ENCODE results near the gene PAIP2. TPM values are rescaled to one million over a fixed set of nuclear protein-coding genes. Genes with fewer than 3 reads are reported as not detected.

The PAIP2 gene
- total RNA-seq, 2 experiments from 2014 or later = 110 to 113 TPM

DNA sequence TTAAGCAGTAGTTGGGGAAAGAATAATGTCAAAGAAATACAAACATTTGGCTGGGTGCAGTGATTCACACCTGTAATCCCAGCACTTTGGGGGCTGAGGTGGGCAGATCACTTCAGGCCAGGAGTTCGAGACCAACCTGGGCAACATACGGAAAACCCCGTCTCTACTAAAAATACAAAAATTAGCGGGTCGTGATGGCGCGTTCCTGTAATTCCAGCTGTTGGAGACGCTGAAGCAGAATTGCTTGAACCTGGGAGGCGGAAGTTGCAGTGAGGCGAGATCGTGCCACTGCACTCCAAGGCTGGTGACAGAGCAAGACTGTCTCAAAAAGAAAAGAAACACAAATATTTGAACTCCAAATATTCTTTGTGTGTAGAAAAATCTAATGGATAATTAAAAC, 43.4 kb upstream of the PAIP2 start:
- intact Hi-C loops (cut with micrococcal nuclease) = loop anchor here (5.0 kb wide), 1 partner anchor 94 kb away; no protein-coding TSS in a partner anchor
- H3K4me1 Mint-ChIP-seq (ENCODE audit: low read depth) = peaks cover 69% of the 10 kb centered on the region

DNA sequence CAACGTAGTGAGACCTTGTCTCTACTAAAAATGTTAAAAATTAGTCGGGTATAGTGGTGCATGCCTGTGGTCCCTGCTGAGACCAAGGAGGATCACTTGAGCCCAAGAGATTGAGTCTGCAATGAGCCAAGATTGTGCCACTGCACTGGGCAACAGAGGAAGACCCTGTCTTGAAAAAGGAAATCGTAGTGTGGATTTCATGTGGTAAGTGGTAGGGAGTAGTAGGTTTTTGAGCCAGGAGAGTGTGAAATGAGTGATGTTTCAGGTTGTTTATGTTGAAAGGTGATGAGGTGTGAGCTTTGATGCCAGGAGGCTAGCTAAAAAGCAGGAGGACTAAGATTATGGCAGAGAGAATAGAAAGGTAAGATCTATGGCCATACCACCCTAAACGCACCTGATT, 42.2 kb upstream of the PAIP2 start:
- TF ChIP-seq, protein P1, sequence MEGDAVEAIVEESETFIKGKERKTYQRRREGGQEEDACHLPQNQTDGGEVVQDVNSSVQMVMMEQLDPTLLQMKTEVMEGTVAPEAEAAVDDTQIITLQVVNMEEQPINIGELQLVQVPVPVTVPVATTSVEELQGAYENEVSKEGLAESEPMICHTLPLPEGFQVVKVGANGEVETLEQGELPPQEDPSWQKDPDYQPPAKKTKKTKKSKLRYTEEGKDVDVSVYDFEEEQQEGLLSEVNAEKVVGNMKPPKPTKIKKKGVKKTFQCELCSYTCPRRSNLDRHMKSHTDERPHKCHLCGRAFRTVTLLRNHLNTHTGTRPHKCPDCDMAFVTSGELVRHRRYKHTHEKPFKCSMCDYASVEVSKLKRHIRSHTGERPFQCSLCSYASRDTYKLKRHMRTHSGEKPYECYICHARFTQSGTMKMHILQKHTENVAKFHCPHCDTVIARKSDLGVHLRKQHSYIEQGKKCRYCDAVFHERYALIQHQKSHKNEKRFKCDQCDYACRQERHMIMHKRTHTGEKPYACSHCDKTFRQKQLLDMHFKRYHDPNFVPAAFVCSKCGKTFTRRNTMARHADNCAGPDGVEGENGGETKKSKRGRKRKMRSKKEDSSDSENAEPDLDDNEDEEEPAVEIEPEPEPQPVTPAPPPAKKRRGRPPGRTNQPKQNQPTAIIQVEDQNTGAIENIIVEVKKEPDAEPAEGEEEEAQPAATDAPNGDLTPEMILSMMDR (IDR thresholded peaks at IDR 0.05) = no peak
- CTCF ChIA-PET = interaction anchor here (1.1 to 2.2 kb wide), 3 partner anchors 11 to 105 kb away, joined by 3 to 7 read pairs (median 3); partner anchors contain the start of genes PAIP2 and SPATA24
- intact Hi-C loops (cut with micrococcal nuclease) = loop anchor here (5.0 kb wide), 1 partner anchor 93 kb away; no protein-coding TSS in a partner anchor
- ATAC-seq (peak; percentile 46), DNase-seq (no peak)
- Mint-ChIP-seq H3K27me3 (no peaks in the 10 kb centered on the region), H3K4me1 (ENCODE audit: low read depth) (peaks cover 80% of the 10 kb centered on the region), H3K4me3 (peak overlapping the region; percentile 5), H3K9me3 (no peaks in the 10 kb centered on the region), H3K36me3 (ENCODE audit: low read depth) (peaks cover 46% of the 10 kb centered on the region), H3K27ac (peak overlapping the region; percentile 60)
- POLR2A ChIA-PET = interaction anchor here (0.6 to 30.1 kb wide), 7 partner anchors 9 to 42 kb away, joined by 3 to 384 read pairs (median 5); partner anchors contain the start of gene PAIP2

More for the DNA sequence above, 43.4 kb upstream of the PAIP2 start:
- TF ChIP-seq, protein P1 (IDR thresholded peaks at IDR 0.05) = no peak
- H3K36me3 Mint-ChIP-seq (ENCODE audit: low read depth) = peaks cover 49% of the 10 kb centered on the region
- DNase-seq (no peak), ATAC-seq (no peak)
- H3K9me3 Mint-ChIP-seq = no peaks in the 10 kb centered on the region
- H3K27me3 Mint-ChIP-seq = no peaks in the 10 kb centered on the region
- H3K27ac Mint-ChIP-seq = peak overlapping the region; percentile 62
- ChIA-PET CTCF (no interaction called here), POLR2A (interaction anchor here (1.3 to 30.1 kb wide), 4 partner anchors 7 to 19 kb away, joined by 4 to 384 read pairs (median 52); no protein-coding TSS in a partner anchor)
- peak overlapping the region; percentile 1 for H3K4me3 Mint-ChIP-seq

DNA sequence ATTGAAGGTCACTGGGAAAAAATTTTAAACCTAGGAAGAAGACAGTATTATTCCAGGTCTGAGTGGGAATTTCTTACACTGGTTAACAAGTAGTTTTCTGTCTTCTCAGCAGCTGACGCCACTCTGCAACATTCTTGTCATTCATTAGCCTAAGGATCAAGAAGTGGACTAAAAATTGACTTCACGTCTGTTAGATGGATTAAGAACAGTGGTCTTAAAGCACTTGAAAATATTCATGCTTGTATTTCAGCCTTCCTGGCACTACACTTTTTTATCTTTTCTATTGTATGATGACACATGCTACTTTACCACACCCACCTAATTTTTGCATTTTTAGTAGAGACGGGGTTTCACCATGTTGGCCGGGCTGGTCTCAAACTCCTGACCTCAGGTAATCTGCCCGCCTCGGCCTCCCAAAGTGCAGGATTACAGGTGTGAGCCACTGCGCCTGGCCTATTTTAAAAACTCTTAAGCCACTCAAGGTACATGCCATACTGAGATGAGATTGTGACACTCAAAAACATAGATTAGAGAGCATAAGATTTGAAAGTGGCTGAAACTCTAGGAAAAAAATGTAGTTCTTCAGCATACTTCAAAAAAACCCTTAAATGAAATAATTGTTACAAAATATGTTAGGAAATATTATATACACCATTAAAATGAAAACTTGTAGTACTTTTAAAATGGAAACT, 39.7 kb upstream of the PAIP2 start:
- H3K9me3 Mint-ChIP-seq = no peaks in the 10 kb centered on the region
- ATAC-seq = peak; percentile 32
- TF ChIP-seq, protein P1 (IDR thresholded peaks at IDR 0.05) = no peak
- ChIA-PET CTCF (no interaction called here), POLR2A (interaction anchor here (6.0 to 30.1 kb wide), 2 partner anchors 7 to 21 kb away, joined by 84 to 384 read pairs; partner anchors contain the start of gene MATR3)
- peak overlapping the region; percentile 81 for H3K27ac Mint-ChIP-seq
- intact Hi-C loops (cut with micrococcal nuclease) = no loop called here
- H3K36me3 Mint-ChIP-seq (ENCODE audit: low read depth) = peaks cover 28% of the 10 kb centered on the region
- H3K4me3 Mint-ChIP-seq = peak overlapping the region; percentile 34
- no peak for DNase-seq
- H3K27me3 Mint-ChIP-seq = no peaks in the 10 kb centered on the region
- peaks cover 85% of the 10 kb centered on the region for H3K4me1 Mint-ChIP-seq (ENCODE audit: low read depth)

DNA sequence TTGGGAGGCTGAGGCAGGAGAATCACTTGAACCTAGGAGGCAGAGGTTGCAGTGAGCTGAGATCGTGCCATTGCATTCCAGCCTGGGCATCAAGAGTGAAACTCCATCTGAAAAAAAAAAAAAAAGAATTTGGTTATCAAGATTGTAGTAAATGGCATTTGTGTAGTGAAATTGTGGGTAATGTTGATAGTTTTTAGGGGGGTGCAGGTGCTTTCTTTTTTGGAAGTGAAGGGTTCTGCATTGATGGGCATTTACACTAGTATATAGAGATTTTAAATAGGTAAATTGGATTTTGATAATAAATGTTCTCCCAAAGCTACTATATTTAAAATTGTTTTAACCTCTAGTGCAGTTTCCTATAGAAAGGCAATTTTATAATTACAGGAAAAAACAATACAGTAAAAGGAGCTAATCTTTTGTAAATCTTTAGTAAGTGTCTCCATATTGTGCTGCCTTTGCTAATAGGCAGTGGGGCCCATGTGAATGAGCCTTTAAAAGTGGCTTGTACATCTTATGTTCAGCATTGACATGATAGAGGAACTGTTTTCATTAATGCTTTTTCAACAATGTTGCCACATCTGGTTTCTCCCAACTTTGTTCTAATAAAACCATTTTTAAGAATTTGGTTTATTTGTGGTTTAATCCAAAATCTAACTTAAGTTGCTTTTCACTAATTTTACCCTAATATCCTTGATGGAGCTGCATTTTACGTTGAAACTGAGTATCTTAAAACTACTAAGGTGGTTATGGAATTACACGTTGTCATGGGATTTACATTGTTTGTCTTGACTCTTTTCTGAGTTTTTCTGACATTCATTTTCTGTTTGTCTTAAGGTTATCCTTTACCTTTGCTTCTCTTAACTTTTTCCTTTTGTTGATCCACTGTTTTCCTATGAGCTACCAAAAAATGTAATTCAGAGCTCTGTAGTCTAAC, 37.0 kb upstream of the PAIP2 start:
- intact Hi-C loops (cut with micrococcal nuclease) = no loop called here
- peaks cover 29% of the 10 kb centered on the region for H3K36me3 Mint-ChIP-seq (ENCODE audit: low read depth)
- H3K4me1 Mint-ChIP-seq (ENCODE audit: low read depth) = peaks cover 81% of the 10 kb centered on the region
- DNase-seq (no peak), ATAC-seq (no peak)
- TF ChIP-seq, protein P1 (IDR thresholded peaks at IDR 0.05) = no peak
- no peaks in the 10 kb centered on the region for H3K9me3 Mint-ChIP-seq
- H3K27me3 Mint-ChIP-seq = no peaks in the 10 kb centered on the region
- H3K4me3 Mint-ChIP-seq = no peak overlapping the region
- peak overlapping the region; percentile 53 for H3K27ac Mint-ChIP-seq
- CTCF ChIA-PET = interaction anchor here (0.8 to 2.2 kb wide), 7 partner anchors 13 to 88 kb away, joined by 3 to 8 read pairs (median 3); partner anchors contain the start of gene PAIP2
- POLR2A ChIA-PET = interaction anchor here (0.6 to 30.1 kb wide), 9 partner anchors 8 to 773 kb away, joined by 3 to 384 read pairs (median 3); partner anchors contain the start of genes MATR3 and PAIP2

All from activated CD8-positive, alpha-beta T cell treated with anti-CD3 and anti-CD28 coated beads for 36 hours (primary cell).